Measurements from ENCODE around the gene ATP13A4.

The ATP13A4 gene

GRCh38 chr3:193446965-193447602 is 107.6 kb downstream of the ATP13A4 start:
- Histone ChIP-seq H3K36me3 (no peaks in the 10 kb centered on the region), H3K9me3 (ENCODE audit: severe bottlenecking) (no peaks in the 10 kb centered on the region), H3K27ac (no peak overlapping the region), H3K27me3 (ENCODE audit: insufficient read depth, low read depth, severe bottlenecking) (no peaks in the 10 kb centered on the region), H3K4me3 (ENCODE audit: low read depth, low read length) (no peak overlapping the region)
- DNase-seq: no peak
- no peak for TF ChIP-seq CTCF (IDR thresholded peaks at IDR 0.05; ENCODE audit: low read depth, low read length)

- no peak for TF ChIP-seq CTCF (IDR thresholded peaks at IDR 0.05; ENCODE audit: low read depth, low read length)
- H3K9me3 ChIP-seq (ENCODE audit: severe bottlenecking): no peaks in the 10 kb centered on the region
- no peak overlapping the region for H3K4me3 ChIP-seq (ENCODE audit: low read depth, low read length)
- H3K27ac ChIP-seq: no peak overlapping the region
- DNase-seq: no peak
- H3K36me3 ChIP-seq: no peaks in the 10 kb centered on the region
- no peaks in the 10 kb centered on the region for H3K27me3 ChIP-seq (ENCODE audit: insufficient read depth, low read depth, severe bottlenecking)
Measured at GRCh38 chr3:193439423-193439822, 115.3 kb downstream of the ATP13A4 start.

GRCh38 chr3:193418576-193419373 is 135.9 kb downstream of the ATP13A4 start:
- Histone ChIP-seq H3K9me3 (ENCODE audit: severe bottlenecking) (no peaks in the 10 kb centered on the region), H3K27ac (no peak overlapping the region), H3K36me3 (no peaks in the 10 kb centered on the region), H3K27me3 (ENCODE audit: insufficient read depth, low read depth, severe bottlenecking) (no peaks in the 10 kb centered on the region), H3K4me3 (ENCODE audit: low read depth, low read length) (no peak overlapping the region)
- no peak for DNase-seq
- TF ChIP-seq CTCF (IDR thresholded peaks at IDR 0.05; ENCODE audit: low read depth, low read length): no peak

- no peak for TF ChIP-seq CTCF (IDR thresholded peaks at IDR 0.05; ENCODE audit: low read depth, low read length)
- Histone ChIP-seq H3K36me3 (no peaks in the 10 kb centered on the region), H3K9me3 (ENCODE audit: severe bottlenecking) (no peaks in the 10 kb centered on the region), H3K27ac (no peak overlapping the region), H3K27me3 (ENCODE audit: insufficient read depth, low read depth, severe bottlenecking) (no peaks in the 10 kb centered on the region), H3K4me3 (ENCODE audit: low read depth, low read length) (no peak overlapping the region)
- no peak for DNase-seq
Measured at GRCh38 chr3:193416629-193417028, 138.1 kb downstream of the ATP13A4 start.

GRCh38 chr3:193407688-193408087 is 147.0 kb downstream of the ATP13A4 start:
- no peaks in the 10 kb centered on the region for H3K36me3 ChIP-seq
- TF ChIP-seq CTCF (IDR thresholded peaks at IDR 0.05; ENCODE audit: low read depth, low read length): no peak
- no peak for DNase-seq
- no peak overlapping the region for H3K4me3 ChIP-seq (ENCODE audit: low read depth, low read length)
- no peaks in the 10 kb centered on the region for H3K9me3 ChIP-seq (ENCODE audit: severe bottlenecking)
- no peaks in the 10 kb centered on the region for H3K27me3 ChIP-seq (ENCODE audit: insufficient read depth, low read depth, severe bottlenecking)
- no peak overlapping the region for H3K27ac ChIP-seq

Data from WERI-Rb-1 (cell line).